ENCODE measurements around the gene COPS3.
"Not testable (repeated sequence)": the region's sequence is repeated elsewhere in the genome, so short reads cannot be mapped to it uniquely, and the experiment has no call there.

Gene COPS3

DNA sequence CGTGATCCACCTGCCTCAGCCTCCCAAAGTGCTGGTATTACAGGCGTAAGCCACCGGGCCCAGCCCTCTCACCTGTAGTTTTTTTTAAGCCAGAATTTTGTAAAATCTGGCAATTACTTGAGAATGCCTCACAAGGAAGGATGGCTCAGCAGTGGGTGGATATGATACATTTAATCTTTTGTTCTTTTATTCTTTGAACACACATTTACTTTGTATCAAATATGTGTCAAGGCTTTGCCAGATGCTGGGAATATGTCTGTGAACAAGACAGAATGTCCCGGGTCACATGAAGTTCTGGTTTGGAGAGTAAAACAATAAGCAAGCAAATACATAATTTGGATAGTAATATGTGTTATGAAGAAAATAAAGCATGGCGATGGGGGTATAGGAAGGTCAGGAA is 4.9 kb upstream of the COPS3 start:
- TF ChIP-seq, protein P1, sequence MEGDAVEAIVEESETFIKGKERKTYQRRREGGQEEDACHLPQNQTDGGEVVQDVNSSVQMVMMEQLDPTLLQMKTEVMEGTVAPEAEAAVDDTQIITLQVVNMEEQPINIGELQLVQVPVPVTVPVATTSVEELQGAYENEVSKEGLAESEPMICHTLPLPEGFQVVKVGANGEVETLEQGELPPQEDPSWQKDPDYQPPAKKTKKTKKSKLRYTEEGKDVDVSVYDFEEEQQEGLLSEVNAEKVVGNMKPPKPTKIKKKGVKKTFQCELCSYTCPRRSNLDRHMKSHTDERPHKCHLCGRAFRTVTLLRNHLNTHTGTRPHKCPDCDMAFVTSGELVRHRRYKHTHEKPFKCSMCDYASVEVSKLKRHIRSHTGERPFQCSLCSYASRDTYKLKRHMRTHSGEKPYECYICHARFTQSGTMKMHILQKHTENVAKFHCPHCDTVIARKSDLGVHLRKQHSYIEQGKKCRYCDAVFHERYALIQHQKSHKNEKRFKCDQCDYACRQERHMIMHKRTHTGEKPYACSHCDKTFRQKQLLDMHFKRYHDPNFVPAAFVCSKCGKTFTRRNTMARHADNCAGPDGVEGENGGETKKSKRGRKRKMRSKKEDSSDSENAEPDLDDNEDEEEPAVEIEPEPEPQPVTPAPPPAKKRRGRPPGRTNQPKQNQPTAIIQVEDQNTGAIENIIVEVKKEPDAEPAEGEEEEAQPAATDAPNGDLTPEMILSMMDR (IDR thresholded peaks at IDR 0.05; ENCODE audit: low read length) = no peak
- TF ChIP-seq EZH2phosphoT487 (IDR thresholded peaks at IDR 0.05; ENCODE audit: low read length) (no peak), EZH2 (optimal IDR thresholded peaks at IDR 0.05; ENCODE audit: low read depth, low read length) (no peak)
- DNase-seq = no peak
- Histone ChIP-seq H3K9me3 (replicated peaks; ENCODE audit: insufficient read depth, low read length) (no peaks in the 10 kb centered on the region), H3K79me2 (ENCODE audit: low read length) (peaks cover under 1% of the 10 kb centered on the region; the same call in 1 of the 2 replicates), H3K36me3 (replicated peaks; ENCODE audit: insufficient read depth, low read length) (no peaks in the 10 kb centered on the region), H3K4me1 (ENCODE audit: low read length) (peaks cover 4% of the 10 kb centered on the region; the same call in 1 of the 2 replicates), H4K20me1 (ENCODE audit: insufficient read depth, low read length) (no peaks in the 10 kb centered on the region), H3K27ac (ENCODE audit: low read length) (no peak overlapping the region), H3K4me3 (ENCODE audit: low read length) (no peak overlapping the region), H3K4me2 (ENCODE audit: low read depth, low read length) (no peak overlapping the region), H2AFZ (ENCODE audit: low read length) (no peak overlapping the region), H3K9me2 (replicated peaks; ENCODE audit: insufficient read depth, low read length) (no peaks in the 10 kb centered on the region), H3K27me3 (replicated peaks; ENCODE audit: insufficient read depth, low read length) (no peaks in the 10 kb centered on the region), H3F3A (ENCODE audit: insufficient read depth, low read length) (peaks cover under 1% of the 10 kb centered on the region; the same call in 1 of the 2 replicates), H3K9ac (ENCODE audit: low read length) (no peak overlapping the region)

DNA sequence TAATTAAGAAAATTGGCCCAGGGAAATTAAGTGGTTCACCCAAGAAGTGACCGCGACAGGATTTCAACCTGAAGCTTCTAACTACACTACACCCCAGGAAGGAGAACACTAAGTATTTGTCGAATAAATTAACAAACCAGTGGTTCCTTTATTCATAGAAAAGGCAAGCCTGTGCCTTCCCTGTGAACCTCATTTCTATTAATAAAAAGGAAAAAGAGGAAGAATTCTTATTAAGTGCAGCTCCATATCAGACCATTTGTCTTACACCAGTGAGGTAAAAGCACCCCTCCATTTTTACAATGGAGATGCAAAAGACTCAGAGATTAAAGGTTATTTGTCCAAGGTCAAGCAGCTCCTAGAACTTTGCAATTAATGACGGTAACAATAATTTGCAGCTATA is 1.7 kb downstream of the COPS3 start:
- Histone ChIP-seq H3K9me2 (replicated peaks; ENCODE audit: insufficient read depth, low read length) (no peaks in the 10 kb centered on the region), H3K27ac (ENCODE audit: low read length) (no peak overlapping the region), H3K9me3 (replicated peaks; ENCODE audit: insufficient read depth, low read length) (no peaks in the 10 kb centered on the region), H3K9ac (ENCODE audit: low read length) (peak overlapping the region; percentile 98; the same call in 1 of the 2 replicates), H2AFZ (ENCODE audit: low read length) (no peak overlapping the region), H3K27me3 (replicated peaks; ENCODE audit: insufficient read depth, low read length) (no peaks in the 10 kb centered on the region), H3K4me2 (ENCODE audit: low read depth, low read length) (peak overlapping the region; percentile 86), H4K20me1 (ENCODE audit: insufficient read depth, low read length) (peaks cover 41% of the 10 kb centered on the region), H3F3A (ENCODE audit: insufficient read depth, low read length) (peaks cover 3% of the 10 kb centered on the region), H3K4me3 (ENCODE audit: low read length) (peak overlapping the region; percentile 86), H3K36me3 (replicated peaks; ENCODE audit: insufficient read depth, low read length) (peaks cover 3% of the 10 kb centered on the region; the same call in 1 of the 2 replicates), H3K4me1 (ENCODE audit: low read length) (peaks cover 18% of the 10 kb centered on the region), H3K79me2 (ENCODE audit: low read length) (peaks cover 66% of the 10 kb centered on the region)
- no peak for DNase-seq
- TF ChIP-seq EZH2phosphoT487 (IDR thresholded peaks at IDR 0.05; ENCODE audit: low read length) (no peak), EZH2 (optimal IDR thresholded peaks at IDR 0.05; ENCODE audit: low read depth, low read length) (no peak)
- TF ChIP-seq, protein P1 (IDR thresholded peaks at IDR 0.05; ENCODE audit: low read length) = no peak

DNA sequence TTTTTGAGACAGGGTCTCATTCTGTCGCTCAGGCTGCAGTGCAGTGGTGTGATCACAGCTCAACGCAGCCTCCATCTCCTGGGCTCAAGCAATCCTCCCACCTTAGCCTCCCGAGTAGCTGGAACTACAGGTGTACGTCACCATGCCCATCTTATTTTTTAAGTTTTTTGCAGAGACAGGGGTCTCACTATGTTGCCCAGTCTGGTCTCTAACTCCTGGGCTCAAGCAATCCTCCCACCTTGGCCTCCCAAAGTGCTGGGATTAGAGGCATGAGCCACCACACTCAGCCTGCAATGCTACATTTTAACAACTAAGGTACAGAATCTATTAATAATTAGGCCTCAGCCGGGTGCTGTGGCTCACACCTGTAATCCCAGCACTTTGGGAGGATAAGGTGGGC is 3.6 kb downstream of the COPS3 start:
- H3K9me3 ChIP-seq (replicated peaks; ENCODE audit: insufficient read depth, low read length); DNase-seq; H3K36me3 ChIP-seq (replicated peaks; ENCODE audit: insufficient read depth, low read length); H3F3A ChIP-seq (ENCODE audit: insufficient read depth, low read length); H3K9me2 ChIP-seq (replicated peaks; ENCODE audit: insufficient read depth, low read length); H3K9ac ChIP-seq (ENCODE audit: low read length); H3K4me2 ChIP-seq (ENCODE audit: low read depth, low read length); H3K27ac ChIP-seq (ENCODE audit: low read length); H2AFZ ChIP-seq (ENCODE audit: low read length); H3K4me3 ChIP-seq (ENCODE audit: low read length); H3K27me3 ChIP-seq (replicated peaks; ENCODE audit: insufficient read depth, low read length): not testable (repeated sequence)
- peaks cover 85% of the 10 kb centered on the region for H3K79me2 ChIP-seq (ENCODE audit: low read length)
- H3K4me1 ChIP-seq (ENCODE audit: low read length) = peaks cover 18% of the 10 kb centered on the region
- peaks cover 41% of the 10 kb centered on the region for H4K20me1 ChIP-seq (ENCODE audit: insufficient read depth, low read length)

DNA sequence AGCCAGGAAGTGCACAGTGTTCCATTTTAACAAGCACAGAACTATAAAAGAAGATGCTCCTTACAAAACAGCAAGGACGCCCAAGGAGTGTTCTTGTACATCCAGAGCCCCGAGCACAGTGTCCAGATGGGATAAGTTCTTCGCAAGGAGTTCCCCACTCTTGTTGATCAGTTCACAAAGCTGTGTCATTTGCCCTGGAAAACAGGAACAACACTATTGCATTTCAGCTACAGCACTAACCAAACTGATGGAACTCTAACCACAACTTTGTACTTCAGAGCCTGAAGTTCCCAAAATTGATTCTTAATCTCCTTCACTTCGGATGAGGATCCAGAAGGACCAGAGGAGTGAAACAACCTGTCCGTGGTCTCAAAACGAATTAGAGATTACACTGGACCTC is 5.1 kb downstream of the COPS3 start:
- Histone ChIP-seq H3K9me2 (replicated peaks; ENCODE audit: insufficient read depth, low read length) (no peaks in the 10 kb centered on the region), H3K4me3 (ENCODE audit: low read length) (no peak overlapping the region), H3K27ac (ENCODE audit: low read length) (no peak overlapping the region), H4K20me1 (ENCODE audit: insufficient read depth, low read length) (peaks cover 41% of the 10 kb centered on the region), H3K79me2 (ENCODE audit: low read length) (peaks cover 96% of the 10 kb centered on the region), H3K4me1 (ENCODE audit: low read length) (peaks cover 15% of the 10 kb centered on the region), H3F3A (ENCODE audit: insufficient read depth, low read length) (peaks cover 3% of the 10 kb centered on the region), H3K4me2 (ENCODE audit: low read depth, low read length) (no peak overlapping the region), H3K27me3 (replicated peaks; ENCODE audit: insufficient read depth, low read length) (no peaks in the 10 kb centered on the region), H2AFZ (ENCODE audit: low read length) (no peak overlapping the region), H3K36me3 (replicated peaks; ENCODE audit: insufficient read depth, low read length) (peaks cover 8% of the 10 kb centered on the region; the same call in 1 of the 2 replicates), H3K9me3 (replicated peaks; ENCODE audit: insufficient read depth, low read length) (no peaks in the 10 kb centered on the region), H3K9ac (ENCODE audit: low read length) (no peak overlapping the region)
- TF ChIP-seq, protein P1 (IDR thresholded peaks at IDR 0.05; ENCODE audit: low read length) = no peak
- TF ChIP-seq EZH2 (optimal IDR thresholded peaks at IDR 0.05; ENCODE audit: low read depth, low read length) (no peak), EZH2phosphoT487 (IDR thresholded peaks at IDR 0.05; ENCODE audit: low read length) (no peak)
- DNase-seq = no peak
